ENCODE results near the gene SMPD3. TPM values are rescaled to one million over a fixed set of nuclear protein-coding genes. Genes with fewer than 3 reads are reported as not detected.
A peak's percentile ranks its signal among the peaks of the same experiment; 100 is the strongest.

The SMPD3 gene
- total RNA-seq, 4 donors from 2014 or later, result 51.1 to 168 (median 68.9) TPM

DNA sequence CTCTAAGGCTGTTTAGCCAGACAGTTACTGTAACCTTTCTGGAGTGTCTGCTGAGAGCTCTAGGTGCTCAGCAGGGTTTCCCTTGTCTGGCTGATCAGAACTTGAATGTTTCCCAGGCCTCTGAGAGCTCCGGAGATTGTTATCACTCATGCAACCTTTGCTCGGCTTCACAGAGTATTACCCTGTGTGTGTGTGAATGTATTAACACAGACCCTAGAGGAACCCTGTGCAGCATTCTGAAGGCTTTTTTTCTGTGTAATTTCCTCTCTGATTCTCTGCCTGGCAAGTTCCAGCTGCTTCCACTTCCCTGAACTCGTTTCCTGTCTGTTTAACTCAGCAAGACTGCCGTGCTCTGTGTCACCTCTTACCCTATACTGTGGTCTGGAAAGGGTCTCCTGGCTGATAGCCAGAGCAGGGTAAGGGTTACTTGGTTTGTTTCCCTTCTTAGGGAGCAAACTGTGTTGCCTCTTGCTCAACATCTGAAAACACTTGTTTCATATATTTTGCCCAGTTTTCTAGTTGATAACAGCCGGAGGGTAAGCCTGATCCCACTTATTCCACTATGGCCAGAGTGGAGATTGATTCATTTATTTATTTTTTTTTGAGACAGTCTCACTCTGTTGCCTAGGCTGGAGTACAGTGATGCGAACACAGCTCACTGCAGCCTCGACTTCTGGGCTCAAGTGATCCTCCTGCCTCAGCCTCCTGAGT lies 115.7 kb downstream of the SMPD3 start:
- whole genome bisulfite sequencing, 2 donors (ENCODE audit: low coverage in 1 of 2), result 47 to 64% methylated on average over 4 to 7 of the region's 7 CpGs

DNA sequence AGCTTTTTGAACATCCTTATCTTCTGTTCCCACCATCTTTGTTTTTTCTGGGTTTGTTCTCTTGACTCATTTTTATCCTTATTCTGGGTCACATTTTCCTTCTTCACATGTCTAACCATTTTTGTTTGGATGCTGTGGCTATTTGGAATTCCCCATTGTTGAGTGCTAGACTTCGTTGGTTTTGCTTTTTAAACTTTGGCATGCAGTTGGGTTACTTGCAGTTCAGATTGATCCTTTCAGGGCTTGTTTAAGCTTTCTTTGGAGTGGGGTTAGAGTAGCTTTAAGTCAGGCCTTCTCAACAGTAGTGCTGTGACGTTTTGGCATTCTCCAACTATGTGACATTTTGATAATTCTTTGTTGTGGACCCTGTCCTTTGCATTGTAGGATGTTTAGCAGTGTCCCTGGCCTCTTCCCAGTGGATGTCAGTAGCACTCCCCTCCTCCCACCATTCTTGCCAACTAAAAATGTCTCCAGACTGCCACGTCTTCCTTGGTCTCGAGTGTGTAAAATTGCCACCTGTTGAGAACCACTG lies 116.4 kb downstream of the SMPD3 start:
- TF ChIP-seq POLR2AphosphoS5 (IDR thresholded peaks at IDR 0.05), result no peak
- TF ChIP-seq, protein P1, sequence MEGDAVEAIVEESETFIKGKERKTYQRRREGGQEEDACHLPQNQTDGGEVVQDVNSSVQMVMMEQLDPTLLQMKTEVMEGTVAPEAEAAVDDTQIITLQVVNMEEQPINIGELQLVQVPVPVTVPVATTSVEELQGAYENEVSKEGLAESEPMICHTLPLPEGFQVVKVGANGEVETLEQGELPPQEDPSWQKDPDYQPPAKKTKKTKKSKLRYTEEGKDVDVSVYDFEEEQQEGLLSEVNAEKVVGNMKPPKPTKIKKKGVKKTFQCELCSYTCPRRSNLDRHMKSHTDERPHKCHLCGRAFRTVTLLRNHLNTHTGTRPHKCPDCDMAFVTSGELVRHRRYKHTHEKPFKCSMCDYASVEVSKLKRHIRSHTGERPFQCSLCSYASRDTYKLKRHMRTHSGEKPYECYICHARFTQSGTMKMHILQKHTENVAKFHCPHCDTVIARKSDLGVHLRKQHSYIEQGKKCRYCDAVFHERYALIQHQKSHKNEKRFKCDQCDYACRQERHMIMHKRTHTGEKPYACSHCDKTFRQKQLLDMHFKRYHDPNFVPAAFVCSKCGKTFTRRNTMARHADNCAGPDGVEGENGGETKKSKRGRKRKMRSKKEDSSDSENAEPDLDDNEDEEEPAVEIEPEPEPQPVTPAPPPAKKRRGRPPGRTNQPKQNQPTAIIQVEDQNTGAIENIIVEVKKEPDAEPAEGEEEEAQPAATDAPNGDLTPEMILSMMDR (IDR thresholded peaks at IDR 0.05), result no peak
- TF ChIP-seq EP300 (IDR thresholded peaks at IDR 0.05; ENCODE audit: low read depth), result no peak
- TF ChIP-seq POLR2A (IDR thresholded peaks at IDR 0.05), result no peak
- Histone ChIP-seq H3K27ac (peak overlapping the region; percentile 24 to 61 (median 52)), H3K27me3 (no peaks in the 10 kb centered on the region), H3K36me3 (peaks cover 0 to 6% (median 0%) of the 10 kb centered on the region in 4 donors), H3K4me1 (peaks cover 0 to 15% (median 5%) of the 10 kb centered on the region in 4 donors), H3K9me3 (no peaks in the 10 kb centered on the region), H3K4me3 (no peak overlapping the region)
- no peak for DNase-seq
- in situ Hi-C loops (cut with MboI; ENCODE audit: low pct_ligation_motif_present in 1 of 4, low pct_unique_long_range_greater_than_20kb in 1 of 4, low sequenced_read_pairs in 3 of 4), result loop anchor here in 2 of 4 donors (5.0 kb wide), 1 partner anchor 75 kb away; no protein-coding TSS in a partner anchor
- intact Hi-C loops (cut with DNase I; ENCODE audit: low total_unique reads), result no loop called here
- WGBS, 2 donors (ENCODE audit: low coverage in 1 of 2), result 36 to 40% methylated on average over 2 to 4 of the region's 4 CpGs

More for the DNA sequence above, 115.7 kb downstream of the SMPD3 start:
- Histone ChIP-seq H3K9me3 (no peaks in the 10 kb centered on the region), H3K4me3 (no peak overlapping the region), H3K4me1 (peaks cover 0 to 15% (median 5%) of the 10 kb centered on the region in 4 donors), H3K27ac (peak overlapping the region; percentile 24 to 61 (median 52)), H3K27me3 (no peaks in the 10 kb centered on the region), H3K36me3 (peaks cover 0 to 12% (median 2%) of the 10 kb centered on the region in 4 donors)
- peak; percentile 37 for DNase-seq
- TF ChIP-seq POLR2A (IDR thresholded peaks at IDR 0.05), result no peak
- in situ Hi-C loops (cut with MboI; ENCODE audit: low pct_ligation_motif_present in 1 of 4, low pct_unique_long_range_greater_than_20kb in 1 of 4, low sequenced_read_pairs in 3 of 4), result loop anchor here in 2 of 4 donors (5.0 kb wide), 1 partner anchor 75 kb away; no protein-coding TSS in a partner anchor
- intact Hi-C loops (cut with DNase I; ENCODE audit: low total_unique reads), result no loop called here

DNA sequence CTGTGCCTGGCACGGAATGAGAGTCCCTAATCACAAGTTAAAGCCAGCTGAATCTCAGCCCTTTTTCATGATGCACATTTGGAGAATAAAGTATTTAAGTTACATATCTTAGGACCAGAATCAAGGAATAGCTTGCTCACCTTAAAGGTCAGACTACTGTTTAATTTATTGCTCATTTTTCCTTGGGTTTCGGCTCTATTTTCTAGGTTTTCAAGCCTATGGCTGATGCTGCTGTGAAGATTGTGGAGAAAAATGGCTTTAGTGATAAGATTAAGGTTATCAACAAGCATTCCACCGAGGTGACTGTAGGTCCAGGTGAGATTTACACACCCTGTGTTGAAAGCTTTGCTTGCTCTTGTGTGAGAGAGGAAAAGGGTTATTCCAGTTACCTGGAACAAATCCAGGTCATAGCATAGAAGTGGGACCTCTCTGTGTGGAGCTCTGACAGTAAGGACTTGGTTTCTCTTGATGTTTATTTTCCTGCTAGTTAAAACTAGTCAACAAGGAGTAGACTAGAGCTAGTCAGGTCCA lies 119.4 kb downstream of the SMPD3 start:
- intact Hi-C loops (cut with DNase I; ENCODE audit: low total_unique reads), result loop anchor here (1.0 kb wide), 2 partner anchors 65 to 89 kb away; partner anchors contain the start of gene SLC7A6
- H3K4me1 ChIP-seq, result peaks cover 0 to 15% (median 5%) of the 10 kb centered on the region in 4 donors
- no peak overlapping the region for H3K4me3 ChIP-seq
- WGBS, 2 donors (ENCODE audit: low coverage in 1 of 2), result 14 to 45% methylated on average over 1 to 3 of the region's 3 CpGs
- no peaks in the 10 kb centered on the region for H3K27me3 ChIP-seq
- no peak for DNase-seq
- H3K9me3 ChIP-seq, result no peaks in the 10 kb centered on the region
- in situ Hi-C loops (cut with MboI; ENCODE audit: low pct_ligation_motif_present in 1 of 4, low pct_unique_long_range_greater_than_20kb in 1 of 4, low sequenced_read_pairs in 3 of 4), result loop anchor here in 1 of 4 donors (10.0 kb wide), 1 partner anchor 74 kb away; no protein-coding TSS in a partner anchor
- TF ChIP-seq, protein P1 (IDR thresholded peaks at IDR 0.05), result no peak
- TF ChIP-seq POLR2A (IDR thresholded peaks at IDR 0.05) (no peak), EP300 (IDR thresholded peaks at IDR 0.05; ENCODE audit: low read depth) (no peak)
- H3K36me3 ChIP-seq, result peaks cover 0 to 11% (median 2%) of the 10 kb centered on the region in 4 donors
- no peak overlapping the region for H3K27ac ChIP-seq

DNA sequence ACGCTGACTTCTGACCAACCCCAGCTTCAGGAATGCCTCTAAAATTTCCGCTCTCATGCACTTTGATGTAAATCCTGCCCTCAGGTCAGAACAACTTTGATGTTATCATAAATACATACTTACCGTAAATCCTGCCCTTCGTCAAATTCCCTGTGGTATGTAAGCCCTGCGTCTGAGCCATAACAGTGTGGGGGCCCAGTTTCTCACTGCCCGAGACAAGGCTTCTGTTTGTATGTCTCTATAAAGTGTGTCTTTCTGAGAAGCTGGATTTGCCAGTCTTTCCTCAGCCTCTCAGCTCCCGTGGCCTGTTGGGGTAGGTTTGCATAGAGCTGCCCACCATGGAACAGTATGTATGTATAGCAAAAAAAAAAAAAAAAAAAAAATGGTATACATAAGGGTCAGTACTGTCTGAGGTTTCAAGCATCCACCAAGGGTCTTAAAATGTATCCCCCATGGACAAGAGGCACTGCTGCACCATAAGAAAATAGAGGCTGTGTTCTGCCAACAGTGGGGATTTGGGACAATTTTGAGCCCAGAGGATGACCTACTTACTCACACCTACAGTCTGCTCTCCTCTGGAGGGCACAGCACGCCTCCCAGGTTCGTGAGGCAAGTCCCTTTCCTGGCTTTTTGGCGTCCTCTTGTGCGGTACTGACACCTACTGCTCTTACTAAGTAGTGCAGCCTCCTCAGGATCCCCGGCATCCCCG lies 120.0 kb downstream of the SMPD3 start:
- no peaks in the 10 kb centered on the region for H3K27me3 ChIP-seq
- 41 to 71% methylated on average over 7 to 13 of the region's 13 CpGs for WGBS, 2 donors (ENCODE audit: low coverage in 1 of 2)
- H3K27ac ChIP-seq, result no peak overlapping the region
- peaks cover 0 to 15% (median 5%) of the 10 kb centered on the region in 4 donors for H3K4me1 ChIP-seq
- in situ Hi-C loops (cut with MboI; ENCODE audit: low pct_ligation_motif_present in 1 of 4, low pct_unique_long_range_greater_than_20kb in 1 of 4, low sequenced_read_pairs in 3 of 4) (loop anchor here in 1 of 4 donors (10.0 kb wide), 1 partner anchor 74 kb away; no protein-coding TSS in a partner anchor), intact Hi-C loops (cut with DNase I; ENCODE audit: low total_unique reads) (loop anchor here (1.0 kb wide), 1 partner anchor 88 kb away; no protein-coding TSS in a partner anchor)
- H3K4me3 ChIP-seq, result no peak overlapping the region
- TF ChIP-seq POLR2A (IDR thresholded peaks at IDR 0.05), result no peak
- TF ChIP-seq, protein P1 (IDR thresholded peaks at IDR 0.05), result peak; percentile 84 to 95 (median 94)
- peak; percentile 80 for DNase-seq
- no peaks in the 10 kb centered on the region for H3K9me3 ChIP-seq
- peaks cover 0 to 11% (median 2%) of the 10 kb centered on the region in 4 donors for H3K36me3 ChIP-seq
